ENCODE results near the gene PRDM16.

- TF ChIP-seq, protein P1, sequence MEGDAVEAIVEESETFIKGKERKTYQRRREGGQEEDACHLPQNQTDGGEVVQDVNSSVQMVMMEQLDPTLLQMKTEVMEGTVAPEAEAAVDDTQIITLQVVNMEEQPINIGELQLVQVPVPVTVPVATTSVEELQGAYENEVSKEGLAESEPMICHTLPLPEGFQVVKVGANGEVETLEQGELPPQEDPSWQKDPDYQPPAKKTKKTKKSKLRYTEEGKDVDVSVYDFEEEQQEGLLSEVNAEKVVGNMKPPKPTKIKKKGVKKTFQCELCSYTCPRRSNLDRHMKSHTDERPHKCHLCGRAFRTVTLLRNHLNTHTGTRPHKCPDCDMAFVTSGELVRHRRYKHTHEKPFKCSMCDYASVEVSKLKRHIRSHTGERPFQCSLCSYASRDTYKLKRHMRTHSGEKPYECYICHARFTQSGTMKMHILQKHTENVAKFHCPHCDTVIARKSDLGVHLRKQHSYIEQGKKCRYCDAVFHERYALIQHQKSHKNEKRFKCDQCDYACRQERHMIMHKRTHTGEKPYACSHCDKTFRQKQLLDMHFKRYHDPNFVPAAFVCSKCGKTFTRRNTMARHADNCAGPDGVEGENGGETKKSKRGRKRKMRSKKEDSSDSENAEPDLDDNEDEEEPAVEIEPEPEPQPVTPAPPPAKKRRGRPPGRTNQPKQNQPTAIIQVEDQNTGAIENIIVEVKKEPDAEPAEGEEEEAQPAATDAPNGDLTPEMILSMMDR (IDR thresholded peaks at IDR 0.05) = no peak
- no peak for TF ChIP-seq EZH2 (IDR thresholded peaks at IDR 0.05; ENCODE audit: borderline replicate concordance, insufficient read depth, low read depth, low read length, poor library complexity, severe bottlenecking)
These were observed 213.8 kb downstream of the PRDM16 start for GRCh38 chr1:3282656-3283430.
